HCT116 (cell line): ENCODE results near the gene CNPY4. TPM values are rescaled to one million over a fixed set of nuclear protein-coding genes. Genes with fewer than 3 reads are reported as not detected.

Experiments used
- ATAC-seq: fragments of 200-7000 bp; cut with Tn5 transposase; 2 replicates; pipeline ENCODE4 v1.9.1; 2020; ENCODE audit warnings: mild to moderate bottlenecking, moderate library complexity
- BruUV-seq: library from RNA; stranded (reverse); fragments of 400-500 nt; replicated peaks from 2 replicates; lab custom pipeline; 2021; lab: Mats Ljungman, UMichigan
- CTCF ChIA-PET: fragments of 300-600 bp; sonication (Branson Sonifier 250); formaldehyde crosslinking; loops from one replicate; lab custom pipeline; 2021; ENCODE audit warnings: antibody characterized with exemption; lab: Charles Lee
- POLR2A ChIA-PET: fragments of 300-600, 350-600 bp; sonication (Branson Sonifier 250); formaldehyde crosslinking; loops from one replicate; lab custom pipeline; 2021; ENCODE audit warnings: antibody characterized with exemption; lab: Charles Lee
- RAD21 ChIA-PET, 2 experiments: fragments of 300-600 bp; sonication (Branson Sonifier 250); formaldehyde crosslinking; loops; one replicate each; lab custom pipeline; 2023; ENCODE audit warnings: low total read pairs in 2 of 2; ENCODE audit not compliant: uncharacterized antibody in 2 of 2, unreplicated experiment in 2 of 2, low non-redundant PET in 1 of 2; lab: Charles Lee
- DNase-seq: peaks from one replicate; pipeline ENCODE4 v3.0.0-alpha.2; 2010; ENCODE audit warnings: low read depth, low spot score
- H2AFZ ChIP-seq: fragments of 200-600 bp; shearing (Covaris generic), sonication (generic); 2 replicates; pipeline ENCODE4 v1.6.1; 2017; ENCODE audit warnings: low read depth, mixed run types, mixed read lengths, antibody characterized with exemption, low read length; ENCODE audit not compliant: poor library complexity, severe bottlenecking
- H3K27ac ChIP-seq: 2 replicates; pipeline ENCODE4 v1.5.1; 2012; ENCODE audit warnings: low read depth, low read length
- H3K27me3 ChIP-seq: fragments of 200-600 bp; sonication (generic); 2 replicates; pipeline ENCODE4 v1.6.1; 2016; ENCODE audit warnings: mixed run types, low read length, mixed read lengths; ENCODE audit not compliant: insufficient read depth
- H3K36me3 ChIP-seq, 2 experiments: fragments of 200-500 bp in 1 of 2; fragments of 200-600 bp in 1 of 2; sonication (Bioruptor generic) in 1 of 2; sonication (generic) in 1 of 2; 2 replicates each; pipeline versions ENCODE4 v1.5.1 to v1.6.1; 2014 to 2016; ENCODE audit warnings: low read length in 2 of 2, inconsistent platforms in 1 of 2, mixed read lengths in 1 of 2, mixed run types in 1 of 2; ENCODE audit not compliant: insufficient read depth in 2 of 2, control insufficient read depth in 1 of 2
- H3K4me1 ChIP-seq, 2 experiments: fragments of 200-600 bp in 1 of 2; sonication (generic) in 1 of 2; 2 replicates each; pipeline versions ENCODE4 v1.5.1 to v1.6.1; 2012 to 2017; ENCODE audit warnings: low read length in 2 of 2, inconsistent platforms in 1 of 2, mild to moderate bottlenecking in 1 of 2, mixed read lengths in 1 of 2, mixed run types in 1 of 2, moderate library complexity in 1 of 2; ENCODE audit not compliant: insufficient read depth in 2 of 2, control insufficient read depth in 1 of 2
- H3K4me2 ChIP-seq: fragments of 200-600 bp; sonication (generic); 2 replicates; pipeline ENCODE4 v1.6.1; 2017; ENCODE audit warnings: mixed run types, low read length, mixed read lengths
- H3K4me3 ChIP-seq, 2 experiments: fragments of 200-600 bp in 1 of 2; sonication (generic) in 1 of 2; replicated peaks in 1 of 2; 2 replicates each; pipeline ENCODE4 v1.5.1; 2011 to 2016; ENCODE audit warnings: low read length in 2 of 2, control low read depth in 1 of 2, low read depth in 1 of 2, mild to moderate bottlenecking in 1 of 2, mixed read lengths in 1 of 2, mixed run types in 1 of 2
- H3K79me2 ChIP-seq: fragments of 200-600 bp; sonication (generic); 2 replicates; pipeline ENCODE4 v1.6.1; 2017; ENCODE audit warnings: mild to moderate bottlenecking, mixed run types, low read length, moderate library complexity, mixed read lengths; ENCODE audit not compliant: insufficient read depth
- H3K9ac ChIP-seq: fragments of 200-600 bp; sonication (generic); 2 replicates; pipeline ENCODE4 v1.6.1; 2016; ENCODE audit warnings: low read length, mixed read lengths
- H3K9me2 ChIP-seq: fragments of 200-600 bp; sonication (generic), shearing (Covaris generic); 2 replicates; pipeline ENCODE4 v1.6.1; 2017; ENCODE audit warnings: mixed run types, mild to moderate bottlenecking, moderate library complexity; ENCODE audit not compliant: insufficient read depth
- H3K9me3 ChIP-seq, 2 experiments: fragments of 200-500 bp in 1 of 2; fragments of 200-600 bp in 1 of 2; sonication (Bioruptor generic) in 1 of 2; sonication (generic) in 1 of 2; 2 replicates each; pipeline ENCODE4 v1.6.1; 2014 to 2017; ENCODE audit warnings: low read length in 2 of 2, mixed read lengths in 2 of 2, inconsistent platforms in 1 of 2, low read depth in 1 of 2, mild to moderate bottlenecking in 1 of 2, mixed run types in 1 of 2, moderate library complexity in 1 of 2; ENCODE audit not compliant: control insufficient read depth in 1 of 2, insufficient read depth in 1 of 2
- H4K20me1 ChIP-seq: fragments of 200-600 bp; sonication (generic), shearing (Covaris generic); 2 replicates; pipeline ENCODE4 v1.6.1; 2017; ENCODE audit warnings: mixed run types, mild to moderate bottlenecking, moderate library complexity; ENCODE audit not compliant: insufficient read depth
- ATF3 ChIP-seq: IDR thresholded peaks from 2 replicates; pipeline ENCODE4 v1.6.1; 2012
- EGR1 ChIP-seq: IDR thresholded peaks from 2 replicates; pipeline ENCODE4 v1.6.1; 2012; ENCODE audit warnings: low read depth
- JUND ChIP-seq: IDR thresholded peaks from 2 replicates; pipeline ENCODE4 v1.6.1; 2012
- MAX ChIP-seq: IDR thresholded peaks from 2 replicates; pipeline ENCODE4 v1.6.1; 2012
- POLR2AphosphoS5 ChIP-seq: IDR thresholded peaks from 2 replicates; pipeline ENCODE4 v1.6.1; 2011; ENCODE audit warnings: mild to moderate bottlenecking, low read depth, low read length, moderate library complexity
- RAD21 ChIP-seq: IDR thresholded peaks from 2 replicates; pipeline ENCODE4 v1.6.1; 2012; ENCODE audit warnings: low read depth, mild to moderate bottlenecking
- REST ChIP-seq: IDR thresholded peaks from 2 replicates; pipeline ENCODE4 v1.6.1; 2012; ENCODE audit warnings: low read depth
- SP1 ChIP-seq: IDR thresholded peaks from 2 replicates; pipeline ENCODE4 v1.6.1; 2012; ENCODE audit warnings: low read depth
- TCF7L2 ChIP-seq: IDR thresholded peaks from 2 replicates; pipeline ENCODE4 v1.7.0; 2011; ENCODE audit warnings: borderline replicate concordance, inconsistent platforms; ENCODE audit not compliant: insufficient read depth, insufficient read length; ENCODE audit errors: extremely low read depth
- intact Hi-C: fragments of 100-400 bp; cut with micrococcal nuclease; formaldehyde crosslinking; loops from 2 replicates; pipeline ENCODE4 v1.10.0; 2022
- total RNA-seq: library from RNA; stranded (reverse); gene quantifications from one replicate; pipeline ENCODE4 v1.2.1, GENCODE V29; 2021; ENCODE audit not compliant: unreplicated experiment

The CNPY4 gene
- total RNA-seq, 1 experiment from 2014 or later: 2.6 TPM

DNA sequence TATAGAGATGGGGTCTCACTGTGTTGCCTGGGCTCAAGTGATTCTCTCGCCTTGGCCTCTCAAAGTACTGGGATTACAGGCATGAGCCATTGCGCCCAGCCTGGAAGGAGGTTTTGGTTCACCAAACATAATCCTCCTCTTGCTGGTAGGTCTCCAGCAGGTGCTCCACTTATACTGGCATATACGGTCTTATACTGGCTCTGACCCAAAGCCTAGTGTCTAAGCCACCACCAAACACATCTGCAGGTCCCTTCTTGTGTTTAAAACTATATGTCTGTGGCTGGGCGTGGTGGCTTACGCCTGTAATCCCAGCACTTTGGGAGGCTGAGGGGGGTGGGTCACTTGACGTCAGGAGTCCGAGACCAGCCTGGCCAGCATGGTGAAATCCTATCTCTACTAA, 12.7 kb downstream of the CNPY4 start:
- H3K9ac ChIP-seq: no peak overlapping the region
- no peaks in the 10 kb centered on the region for H3K9me3 ChIP-seq
- H3K4me3 ChIP-seq: no peak overlapping the region
- intact Hi-C loops: loop anchor here (1.0 to 5.0 kb wide), 3 partner anchors 85 to 275 kb away; no protein-coding TSS in a partner anchor
- no peaks in the 10 kb centered on the region for H3K9me2 ChIP-seq
- ChIA-PET POLR2A (no interaction called here), RAD21 (interaction anchor here (0.9 to 1.6 kb wide), 1 partner anchor 275 kb away, joined by 3 to 7 read pairs; no protein-coding TSS in a partner anchor), CTCF (interaction anchor here (0.6 to 3.7 kb wide), 14 partner anchors 11 to 683 kb away, joined by 3 to 47 read pairs (median 4); partner anchors contain the start of genes AP4M1, GPC2, LAMTOR4 and MCM7)
- peak overlapping the region; percentile 6; the same call in 1 of the 2 replicates for H3K4me2 ChIP-seq
- no peak overlapping the region for H3K27ac ChIP-seq
- H3K4me1 ChIP-seq: peaks cover 29 to 39% of the 10 kb centered on the region in 2 experiments
- BruUV-seq: no TSS peak
- ATAC-seq (no peak), DNase-seq (no peak)
- TF ChIP-seq REST: no peak
- no peak for TF ChIP-seq POLR2AphosphoS5
- TF ChIP-seq ATF3: no peak
- no peak for TF ChIP-seq RAD21
- TF ChIP-seq TCF7L2: no peak
- no peak for TF ChIP-seq MAX
- TF ChIP-seq EGR1: no peak
- no peak for TF ChIP-seq SP1
- no peak for TF ChIP-seq JUND
- no peak overlapping the region for H2AFZ ChIP-seq
- H3K36me3 ChIP-seq: no peaks in the 10 kb centered on the region
- H3K79me2 ChIP-seq: no peaks in the 10 kb centered on the region
- no peaks in the 10 kb centered on the region for H3K27me3 ChIP-seq
- H4K20me1 ChIP-seq: no peaks in the 10 kb centered on the region
